Osteoblast (primary cell): ENCODE data around the gene SELENOK. TPM values are rescaled to one million over a fixed set of nuclear protein-coding genes. Genes with fewer than 3 reads are reported as not detected.

Source experiments
- DNase-seq: peaks from one replicate; pipeline ENCODE4 v3.0.0; 2011; ENCODE audit warnings: low spot score, mixed read lengths; ENCODE audit not compliant: insufficient read length; ENCODE audit errors: missing footprints
- H2AFZ ChIP-seq: 2 replicates; pipeline ENCODE4 v1.6.0; 2011; ENCODE audit warnings: mild to moderate bottlenecking, low read length
- H3K27ac ChIP-seq: 2 replicates; pipeline ENCODE4 v1.5.1; 2011; ENCODE audit warnings: mild to moderate bottlenecking, low read depth, low read length, moderate library complexity
- H3K27me3 ChIP-seq: 2 replicates; pipeline ENCODE4 v1.6.0; 2012; ENCODE audit warnings: mild to moderate bottlenecking, control low read depth, inconsistent platforms, low read length, moderate library complexity; ENCODE audit not compliant: insufficient read depth
- H3K36me3 ChIP-seq: 2 replicates; pipeline ENCODE4 v1.5.1; 2011; ENCODE audit warnings: mild to moderate bottlenecking, low read length, control low read depth, moderate library complexity; ENCODE audit not compliant: insufficient read depth
- H3K4me1 ChIP-seq: 2 replicates; pipeline ENCODE4 v1.5.1; 2011; ENCODE audit warnings: mild to moderate bottlenecking, low read length, control low read depth, moderate library complexity; ENCODE audit not compliant: insufficient read depth
- H3K4me2 ChIP-seq: 2 replicates; pipeline ENCODE4 v1.6.0; 2011; ENCODE audit warnings: mild to moderate bottlenecking, low read length; ENCODE audit not compliant: insufficient read depth
- H3K4me3 ChIP-seq: fragments of 200-600 bp; sonication (generic); 3 replicates; pipeline ENCODE4 v1.5.1; 2012; ENCODE audit warnings: mild to moderate bottlenecking, low read length, inconsistent platforms; ENCODE audit not compliant: insufficient read depth
- H3K79me2 ChIP-seq: 2 replicates; pipeline ENCODE4 v1.6.0; 2012; ENCODE audit warnings: mild to moderate bottlenecking, low read length, control low read depth, inconsistent platforms; ENCODE audit not compliant: insufficient read depth
- H3K9me3 ChIP-seq: 2 replicates; pipeline ENCODE4 v1.5.1; 2011; ENCODE audit warnings: low read depth, low read length, control low read depth
- H4K20me1 ChIP-seq: 2 replicates; pipeline ENCODE4 v1.6.0; 2012; ENCODE audit warnings: mild to moderate bottlenecking, low read length, control low read depth; ENCODE audit not compliant: insufficient read depth
- total RNA-seq: library from RNA; depleted of rRNA; stranded (reverse); fragments of >200 nt; gene quantifications from 2 replicates; pipeline ENCODE4 v1.2.3, GENCODE V29; 2012
- TF ChIP-seq, protein P1 (sequence below): IDR thresholded peaks from 2 replicates; pipeline ENCODE4 v1.5.1; 2011; ENCODE audit warnings: mild to moderate bottlenecking, low read depth, low read length, moderate library complexity; ENCODE audit errors: extremely low read depth

SELENOK gene
- total RNA-seq, 1 donor: 13.4 TPM

DNA sequence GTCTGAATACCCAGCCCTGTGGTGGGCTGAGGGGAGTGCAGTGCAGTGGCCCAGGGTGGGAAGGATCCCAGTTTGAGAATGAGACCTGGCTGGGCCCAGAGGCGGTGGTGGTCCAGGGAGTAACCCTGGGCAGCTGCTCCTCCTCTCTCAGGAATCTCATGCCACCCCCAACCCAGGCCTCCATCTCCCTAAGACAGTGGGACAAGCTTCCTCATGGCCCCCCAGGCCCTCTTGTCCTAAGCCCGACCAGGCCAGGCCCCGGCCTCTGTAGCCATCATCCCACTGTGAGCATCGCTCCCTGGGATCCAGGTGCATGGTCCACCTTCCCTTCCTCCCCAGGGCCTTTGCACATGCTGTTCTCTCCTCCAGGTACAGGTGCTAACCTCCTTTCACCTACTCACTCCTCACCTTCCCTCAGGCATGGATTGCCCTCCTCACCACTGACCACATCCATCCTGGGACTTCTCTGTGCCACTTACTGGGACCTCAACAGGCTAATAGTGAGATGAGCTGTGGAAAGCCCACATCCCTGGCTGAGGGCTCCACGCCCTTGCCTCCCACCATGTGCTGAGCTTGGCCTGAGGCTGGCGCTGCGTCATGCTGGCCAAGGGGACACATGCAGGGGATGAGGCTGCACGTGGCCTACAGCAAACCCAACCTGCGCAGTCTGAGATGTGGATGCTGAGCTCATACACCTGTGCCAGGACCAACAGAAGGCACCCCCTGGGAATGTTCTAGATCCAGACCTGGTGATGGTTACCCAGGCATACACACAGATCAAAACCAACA is 55.4 kb downstream of the SELENOK start:
- TF ChIP-seq, protein P1, sequence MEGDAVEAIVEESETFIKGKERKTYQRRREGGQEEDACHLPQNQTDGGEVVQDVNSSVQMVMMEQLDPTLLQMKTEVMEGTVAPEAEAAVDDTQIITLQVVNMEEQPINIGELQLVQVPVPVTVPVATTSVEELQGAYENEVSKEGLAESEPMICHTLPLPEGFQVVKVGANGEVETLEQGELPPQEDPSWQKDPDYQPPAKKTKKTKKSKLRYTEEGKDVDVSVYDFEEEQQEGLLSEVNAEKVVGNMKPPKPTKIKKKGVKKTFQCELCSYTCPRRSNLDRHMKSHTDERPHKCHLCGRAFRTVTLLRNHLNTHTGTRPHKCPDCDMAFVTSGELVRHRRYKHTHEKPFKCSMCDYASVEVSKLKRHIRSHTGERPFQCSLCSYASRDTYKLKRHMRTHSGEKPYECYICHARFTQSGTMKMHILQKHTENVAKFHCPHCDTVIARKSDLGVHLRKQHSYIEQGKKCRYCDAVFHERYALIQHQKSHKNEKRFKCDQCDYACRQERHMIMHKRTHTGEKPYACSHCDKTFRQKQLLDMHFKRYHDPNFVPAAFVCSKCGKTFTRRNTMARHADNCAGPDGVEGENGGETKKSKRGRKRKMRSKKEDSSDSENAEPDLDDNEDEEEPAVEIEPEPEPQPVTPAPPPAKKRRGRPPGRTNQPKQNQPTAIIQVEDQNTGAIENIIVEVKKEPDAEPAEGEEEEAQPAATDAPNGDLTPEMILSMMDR: no peak
- Histone ChIP-seq H2AFZ (no peak overlapping the region), H3K27me3 (no peaks in the 10 kb centered on the region), H4K20me1 (no peaks in the 10 kb centered on the region), H3K9me3 (no peaks in the 10 kb centered on the region), H3K4me2 (no peak overlapping the region), H3K36me3 (no peaks in the 10 kb centered on the region), H3K79me2 (no peaks in the 10 kb centered on the region), H3K4me3 (no peak overlapping the region), H3K4me1 (no peaks in the 10 kb centered on the region), H3K27ac (no peak overlapping the region)
- DNase-seq: no peak

DNA sequence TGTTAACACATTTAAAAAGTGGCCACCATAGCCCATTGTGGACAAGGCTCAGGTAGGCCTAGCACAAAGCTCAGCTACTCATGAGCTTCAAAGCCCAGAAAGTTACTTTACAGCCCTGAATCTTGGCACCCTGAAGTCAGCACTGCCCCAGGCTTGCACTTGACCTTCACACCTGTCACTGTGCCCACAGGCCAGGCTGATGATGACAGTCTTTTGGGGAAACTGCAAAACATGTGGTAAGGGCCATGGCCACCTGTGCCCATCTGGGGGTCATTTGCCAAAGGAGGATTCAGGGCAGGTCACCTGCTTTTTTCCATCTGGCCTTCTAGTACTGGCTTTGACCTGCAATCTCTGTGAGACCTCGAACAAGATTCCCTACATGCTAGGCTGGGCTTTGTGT is 56.4 kb downstream of the SELENOK start:
- Histone ChIP-seq H3K27me3 (no peaks in the 10 kb centered on the region), H3K4me1 (no peaks in the 10 kb centered on the region), H2AFZ (no peak overlapping the region), H4K20me1 (no peaks in the 10 kb centered on the region), H3K4me3 (no peak overlapping the region), H3K9me3 (no peaks in the 10 kb centered on the region), H3K79me2 (no peaks in the 10 kb centered on the region), H3K27ac (no peak overlapping the region), H3K36me3 (no peaks in the 10 kb centered on the region), H3K4me2 (no peak overlapping the region)
- no peak for DNase-seq
- TF ChIP-seq, protein P1: no peak

DNA sequence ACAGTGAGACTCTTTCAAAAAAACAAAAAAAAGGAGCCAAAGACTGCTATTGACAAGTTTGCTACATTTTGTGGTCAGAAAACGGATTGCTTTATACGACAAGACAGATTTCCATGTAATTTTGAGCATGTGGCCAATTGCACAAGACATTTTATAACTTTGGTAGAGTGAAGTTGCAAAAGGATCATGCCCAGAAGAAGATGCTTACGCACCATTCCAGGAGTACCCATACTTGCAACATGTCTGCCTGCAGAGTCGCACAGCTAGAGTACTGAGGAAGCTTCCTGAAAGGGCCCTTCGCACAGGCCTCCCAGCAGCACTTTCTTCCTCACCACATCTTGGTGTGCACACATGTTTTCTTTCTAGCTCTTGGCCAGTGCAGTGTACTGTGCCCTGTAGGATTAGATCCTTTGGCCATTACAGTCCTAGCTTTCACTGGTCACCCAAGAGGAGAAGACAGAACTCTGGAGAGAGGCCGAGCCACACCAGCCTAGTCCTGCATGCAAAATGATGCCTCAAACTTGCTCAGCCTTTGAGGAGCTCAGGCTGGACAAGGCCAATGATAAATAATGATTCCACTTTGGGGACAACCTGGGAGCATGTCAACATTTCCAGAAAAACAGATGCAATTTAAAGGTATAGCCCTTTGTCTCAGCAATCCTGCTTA is 57.1 kb downstream of the SELENOK start:
- Histone ChIP-seq H3K4me2 (no peak overlapping the region), H2AFZ (no peak overlapping the region), H3K4me1 (no peaks in the 10 kb centered on the region), H4K20me1 (no peaks in the 10 kb centered on the region), H3K9me3 (no peaks in the 10 kb centered on the region), H3K27ac (no peak overlapping the region), H3K36me3 (no peaks in the 10 kb centered on the region), H3K79me2 (no peaks in the 10 kb centered on the region), H3K4me3 (no peak overlapping the region), H3K27me3 (no peaks in the 10 kb centered on the region)
- TF ChIP-seq, protein P1: no peak
- DNase-seq: no peak

Other genes starting within 250 kb of the SELENOK start
- gene CHDH, start 45.4 kb downstream of the SELENOK start, total RNA-seq: 0.72 and 0.88 TPM in 2 replicates
- gene IL17RB, start 45.3 kb downstream of the SELENOK start, total RNA-seq: under 0.01 and 0.29 TPM in 2 replicates
- gene ACTR8, start 9.7 kb downstream of the SELENOK start, total RNA-seq: 35.1 and 48.9 TPM in 2 replicates
- gene CACNA2D3, start 230.7 kb upstream of the SELENOK start, total RNA-seq: under 0.01 and 0.36 TPM in 2 replicates